ENCODE data around the gene KRT5.

- TF ChIP-seq CTCF (conservative IDR thresholded peaks at IDR 0.05; ENCODE audit: low read depth, low read length): no peak
- TF ChIP-seq EZH2 (IDR thresholded peaks at IDR 0.05; ENCODE audit: borderline replicate concordance, low read depth, low read length, poor library complexity, severe bottlenecking): no peak
These were observed 10.2 kb upstream of the KRT5 start for GRCh38 chr12:52530366-52530765.

Data from A673 (cell line).